ENCODE measurements around the gene MED22.
"Not testable (repeated sequence)": the region's sequence is repeated elsewhere in the genome, so short reads cannot be mapped to it uniquely, and the experiment has no call there.

Gene MED22

GRCh38 chr9:133303266-133304157, 44.4 kb downstream of the MED22 start:
- DNase-seq: no peak

GRCh38 chr9:133301253-133302230, 46.4 kb downstream of the MED22 start:
- no peak for DNase-seq

- not testable (repeated sequence) for DNase-seq
These were observed 47.9 kb downstream of the MED22 start for GRCh38 chr9:133299996-133300395.

- no peak for DNase-seq
These were observed 53.7 kb downstream of the MED22 start for GRCh38 chr9:133294257-133294656.

- no peak for DNase-seq
These were observed 57.1 kb downstream of the MED22 start for GRCh38 chr9:133290751-133291302.
